GM12892 (cell line): Measurements from ENCODE around the gene KCNIP4.

Source experiments
- POLR2A ChIP-seq: IDR thresholded peaks from 2 replicates; pipeline ENCODE4 v1.6.1; 2011; ENCODE audit warnings: low read depth, low read length, control low read depth
- POLR2AphosphoS5 ChIP-seq: IDR thresholded peaks from 2 replicates; pipeline ENCODE4 v1.6.1; 2011; ENCODE audit warnings: low read depth, low read length, control low read depth
- TAF1 ChIP-seq: IDR thresholded peaks from 2 replicates; pipeline ENCODE4 v1.6.1; 2011; ENCODE audit warnings: low read depth, mild to moderate bottlenecking, control low read depth, low read length, borderline replicate concordance

GRCh38 chr4:21452931-21453330 lies 495.6 kb downstream of the KCNIP4 start:
- TF ChIP-seq POLR2AphosphoS5 = no peak
- no peak for TF ChIP-seq POLR2A
- TF ChIP-seq TAF1 = no peak
